Osteoblast (primary cell): ENCODE data around the gene RAP1GAP. TPM values are rescaled to one million over a fixed set of nuclear protein-coding genes. Genes with fewer than 3 reads are reported as not detected.
A peak's percentile ranks its signal among the peaks of the same experiment; 100 is the strongest.

Experiments used
- DNase-seq: peaks from one replicate; pipeline ENCODE4 v3.0.0; 2011; ENCODE audit warnings: low spot score, mixed read lengths; ENCODE audit not compliant: insufficient read length; ENCODE audit errors: missing footprints
- H2AFZ ChIP-seq: 2 replicates; pipeline ENCODE4 v1.6.0; 2011; ENCODE audit warnings: mild to moderate bottlenecking, low read length
- H3K27ac ChIP-seq: 2 replicates; pipeline ENCODE4 v1.5.1; 2011; ENCODE audit warnings: mild to moderate bottlenecking, low read depth, low read length, moderate library complexity
- H3K27me3 ChIP-seq: 2 replicates; pipeline ENCODE4 v1.6.0; 2012; ENCODE audit warnings: mild to moderate bottlenecking, control low read depth, inconsistent platforms, low read length, moderate library complexity; ENCODE audit not compliant: insufficient read depth
- H3K36me3 ChIP-seq: 2 replicates; pipeline ENCODE4 v1.5.1; 2011; ENCODE audit warnings: mild to moderate bottlenecking, low read length, control low read depth, moderate library complexity; ENCODE audit not compliant: insufficient read depth
- H3K4me1 ChIP-seq: 2 replicates; pipeline ENCODE4 v1.5.1; 2011; ENCODE audit warnings: mild to moderate bottlenecking, low read length, control low read depth, moderate library complexity; ENCODE audit not compliant: insufficient read depth
- H3K4me2 ChIP-seq: 2 replicates; pipeline ENCODE4 v1.6.0; 2011; ENCODE audit warnings: mild to moderate bottlenecking, low read length; ENCODE audit not compliant: insufficient read depth
- H3K4me3 ChIP-seq: fragments of 200-600 bp; sonication (generic); 3 replicates; pipeline ENCODE4 v1.5.1; 2012; ENCODE audit warnings: mild to moderate bottlenecking, low read length, inconsistent platforms; ENCODE audit not compliant: insufficient read depth
- H3K79me2 ChIP-seq: 2 replicates; pipeline ENCODE4 v1.6.0; 2012; ENCODE audit warnings: mild to moderate bottlenecking, low read length, control low read depth, inconsistent platforms; ENCODE audit not compliant: insufficient read depth
- H3K9me3 ChIP-seq: 2 replicates; pipeline ENCODE4 v1.5.1; 2011; ENCODE audit warnings: low read depth, low read length, control low read depth
- H4K20me1 ChIP-seq: 2 replicates; pipeline ENCODE4 v1.6.0; 2012; ENCODE audit warnings: mild to moderate bottlenecking, low read length, control low read depth; ENCODE audit not compliant: insufficient read depth
- CTCF ChIP-seq: IDR thresholded peaks from 2 replicates; pipeline ENCODE4 v1.5.1; 2011; ENCODE audit warnings: mild to moderate bottlenecking, low read depth, low read length, moderate library complexity; ENCODE audit errors: extremely low read depth
- total RNA-seq: library from RNA; depleted of rRNA; stranded (reverse); fragments of >200 nt; gene quantifications from 2 replicates; pipeline ENCODE4 v1.2.3, GENCODE V29; 2012

The RAP1GAP gene
- total RNA-seq, 1 donor: under 0.01 TPM

- no peak overlapping the region for H3K4me3 ChIP-seq
- no peak overlapping the region for H3K4me2 ChIP-seq
- H3K4me1 ChIP-seq: no peaks in the 10 kb centered on the region
- no peak overlapping the region for H3K27ac ChIP-seq
- no peak overlapping the region for H2AFZ ChIP-seq
- H3K79me2 ChIP-seq: no peaks in the 10 kb centered on the region
- TF ChIP-seq CTCF: no peak
- H3K36me3 ChIP-seq: no peaks in the 10 kb centered on the region
- no peaks in the 10 kb centered on the region for H4K20me1 ChIP-seq
- H3K9me3 ChIP-seq: no peaks in the 10 kb centered on the region
- H3K27me3 ChIP-seq: peaks cover 11% of the 10 kb centered on the region
- no peak for DNase-seq
Observed at GRCh38 chr1:21593231-21593630, 75.9 kb downstream of the RAP1GAP start.

- H3K4me2 ChIP-seq: no peak overlapping the region
Observed at GRCh38 chr1:21592086-21592865, 76.9 kb downstream of the RAP1GAP start.

GRCh38 chr1:21590934-21591333 is 78.2 kb downstream of the RAP1GAP start:
- no peak for TF ChIP-seq CTCF
- Histone ChIP-seq H4K20me1 (no peaks in the 10 kb centered on the region), H3K79me2 (no peaks in the 10 kb centered on the region), H3K9me3 (no peaks in the 10 kb centered on the region), H3K36me3 (no peaks in the 10 kb centered on the region), H3K4me3 (no peak overlapping the region), H3K4me1 (peaks cover 15% of the 10 kb centered on the region), H3K27ac (no peak overlapping the region), H3K27me3 (peaks cover 11% of the 10 kb centered on the region), H2AFZ (no peak overlapping the region), H3K4me2 (no peak overlapping the region)
- DNase-seq: peak; percentile 80

More at GRCh38 chr1:21592086-21592865, 76.9 kb downstream of the RAP1GAP start:
- Histone ChIP-seq H3K9me3 (no peaks in the 10 kb centered on the region), H3K79me2 (no peaks in the 10 kb centered on the region), H2AFZ (no peak overlapping the region), H3K27ac (no peak overlapping the region), H3K27me3 (peaks cover 11% of the 10 kb centered on the region), H3K4me3 (no peak overlapping the region), H3K4me1 (peaks cover 1% of the 10 kb centered on the region), H4K20me1 (no peaks in the 10 kb centered on the region), H3K36me3 (no peaks in the 10 kb centered on the region)
- no peak for TF ChIP-seq CTCF
- DNase-seq: no peak

- Histone ChIP-seq H2AFZ (no peak overlapping the region), H3K27ac (no peak overlapping the region), H3K4me2 (no peak overlapping the region), H3K9me3 (no peaks in the 10 kb centered on the region), H3K79me2 (no peaks in the 10 kb centered on the region), H4K20me1 (no peaks in the 10 kb centered on the region), H3K4me3 (no peak overlapping the region), H3K4me1 (peaks cover 19% of the 10 kb centered on the region), H3K27me3 (peaks cover 11% of the 10 kb centered on the region), H3K36me3 (no peaks in the 10 kb centered on the region)
- DNase-seq: peak; percentile 83
- no peak for TF ChIP-seq CTCF
Observed at GRCh38 chr1:21590126-21590880, 78.9 kb downstream of the RAP1GAP start.
